HepG2 (cell line): ENCODE results near the gene ANKRD65. TPM values are rescaled to one million over a fixed set of nuclear protein-coding genes. Genes with fewer than 3 reads are reported as not detected.

Experiments used
- DNMT3B ChIP-seq: conservative IDR thresholded peaks from 2 replicates; pipeline ENCODE4 v1.6.1; 2016; ENCODE audit warnings: missing biosample characterization, control low read depth
- EED ChIP-seq: sonication (generic); formaldehyde crosslinking; IDR thresholded peaks from 2 replicates; pipeline ENCODE4 v1.5.0; 2020; ENCODE audit warnings: mild to moderate bottlenecking, missing genetic modification reagents
- FOXC1 ChIP-seq: sonication (generic); formaldehyde crosslinking; IDR thresholded peaks from 2 replicates; pipeline ENCODE4 v1.8.0; 2022; ENCODE audit warnings: mild to moderate bottlenecking, missing genetic modification reagents, borderline replicate concordance
- HNF4G ChIP-seq, 2 experiments: sonication (generic) in 1 of 2; formaldehyde crosslinking in 1 of 2; IDR thresholded peaks; 2 replicates each; pipeline versions ENCODE4 v1.4.0 to v1.6.1; 2011 to 2020; ENCODE audit warnings: borderline replicate concordance in 2 of 2, low read depth in 2 of 2, mild to moderate bottlenecking in 2 of 2, low read length in 1 of 2, missing genetic modification reagents in 1 of 2, moderate library complexity in 1 of 2
- HOXA3 ChIP-seq: sonication (generic); formaldehyde crosslinking; IDR thresholded peaks from 2 replicates; pipeline ENCODE4 v1.5.0; 2020; ENCODE audit warnings: missing genetic modification reagents
- KDM1A ChIP-seq: IDR thresholded peaks from 2 replicates; pipeline ENCODE4 v1.6.1; 2016; ENCODE audit warnings: missing compliant biosample characterization
- NFE2L2 ChIP-seq: fragments of 150-350 bp; IDR thresholded peaks from 2 replicates; pipeline ENCODE4 v1.6.1; 2014; ENCODE audit warnings: low read length
- SMC3 ChIP-seq: IDR thresholded peaks from 2 replicates; pipeline ENCODE4 v1.6.1; 2011; ENCODE audit warnings: low read length, improper control_type of control experiment
- SOX5 ChIP-seq: IDR thresholded peaks from 2 replicates; pipeline ENCODE4 v1.6.1; 2016; ENCODE audit warnings: borderline replicate concordance
- SRSF9 ChIP-seq: fragments of 200-400 bp; formaldehyde crosslinking; IDR thresholded peaks from 2 replicates; pipeline ENCODE4 v1.6.1; 2018; ENCODE audit warnings: borderline replicate concordance, mild to moderate bottlenecking, low read depth, low read length; ENCODE audit not compliant: insufficient read depth, poor library complexity, severe bottlenecking
- ZKSCAN5 ChIP-seq: sonication (generic); formaldehyde crosslinking; IDR thresholded peaks from 2 replicates; pipeline ENCODE4 v1.5.1; 2020; ENCODE audit warnings: mild to moderate bottlenecking, missing genetic modification reagents
- ZNF496 ChIP-seq: sonication (generic); formaldehyde crosslinking; IDR thresholded peaks from 2 replicates; pipeline ENCODE4 v1.8.1; 2023; ENCODE audit warnings: mild to moderate bottlenecking, moderate library complexity, missing genetic modification reagents; ENCODE audit not compliant: insufficient replicate concordance
- ZNF570 ChIP-seq: sonication (generic); formaldehyde crosslinking; IDR thresholded peaks from 2 replicates; pipeline ENCODE4 v1.4.0; 2020; ENCODE audit warnings: mild to moderate bottlenecking, missing genetic modification reagents, borderline replicate concordance
- ZNF790 ChIP-seq: sonication (generic); formaldehyde crosslinking; IDR thresholded peaks from 2 replicates; pipeline ENCODE4 v1.8.0; 2022; ENCODE audit warnings: missing genetic modification reagents, mild to moderate bottlenecking, borderline replicate concordance
- polyA plus RNA-seq, 8 experiments: library from polyadenylated mRNA; depleted of rRNA in 3 of 8; stranded (reverse) in 7 of 8; unstranded in 1 of 8; fragments of >200 nt; fragmentation: Illumina TruSeq in 4 of 8; extraction: Trizol in 4 of 8; gene quantifications; 2 replicates each; pipeline versions ENCODE4 v1.2.1 to v1.2.3, GENCODE V29; 2011 to 2016; ENCODE audit warnings: low read depth in 4 of 8, missing spikeins in 1 of 8, mixed read lengths in 1 of 8; ENCODE audit not compliant: insufficient read depth in 1 of 8
- total RNA-seq, 5 experiments: library from RNA; depleted of rRNA; stranded (reverse); fragments of >200 nt; fragmentation: Illumina TruSeq; extraction: Trizol; gene quantifications; 2 replicates each; pipeline ENCODE4 v1.2.3, GENCODE V29; 2016; ENCODE audit warnings: low read depth in 1 of 5
- TF ChIP-seq, protein P1 (sequence below): IDR thresholded peaks from 2 replicates; pipeline ENCODE4 v1.6.1; 2016; ENCODE audit warnings: low read depth, missing genetic modification reagents, missing compliant biosample characterization
- TF ChIP-seq, protein P2 (sequence below): sonication (generic); formaldehyde crosslinking; IDR thresholded peaks from 2 replicates; pipeline ENCODE4 v1.8.0; 2022; ENCODE audit warnings: mild to moderate bottlenecking, missing genetic modification reagents
- TF ChIP-seq, protein P3 (sequence below): sonication (generic); formaldehyde crosslinking; IDR thresholded peaks from 2 replicates; pipeline ENCODE4 v1.4.0; 2020; ENCODE audit warnings: mild to moderate bottlenecking, missing genetic modification reagents
- TF ChIP-seq, protein P4 (sequence below): sonication (generic); formaldehyde crosslinking; IDR thresholded peaks from 2 replicates; pipeline ENCODE4 v1.8.0; 2022; ENCODE audit warnings: missing genetic modification reagents, mild to moderate bottlenecking, moderate library complexity, borderline replicate concordance
- TF ChIP-seq, protein P5 (sequence below): IDR thresholded peaks from 2 replicates; pipeline ENCODE4 v1.6.1; 2012; ENCODE audit warnings: inconsistent platforms

The ANKRD65 gene
- total and polyA plus RNA-seq, 2 of the 13 experiments (the other 11 are each of a cell fraction or from before 2014, with no cell fraction given), result 12.1 to 30.1 TPM

DNA sequence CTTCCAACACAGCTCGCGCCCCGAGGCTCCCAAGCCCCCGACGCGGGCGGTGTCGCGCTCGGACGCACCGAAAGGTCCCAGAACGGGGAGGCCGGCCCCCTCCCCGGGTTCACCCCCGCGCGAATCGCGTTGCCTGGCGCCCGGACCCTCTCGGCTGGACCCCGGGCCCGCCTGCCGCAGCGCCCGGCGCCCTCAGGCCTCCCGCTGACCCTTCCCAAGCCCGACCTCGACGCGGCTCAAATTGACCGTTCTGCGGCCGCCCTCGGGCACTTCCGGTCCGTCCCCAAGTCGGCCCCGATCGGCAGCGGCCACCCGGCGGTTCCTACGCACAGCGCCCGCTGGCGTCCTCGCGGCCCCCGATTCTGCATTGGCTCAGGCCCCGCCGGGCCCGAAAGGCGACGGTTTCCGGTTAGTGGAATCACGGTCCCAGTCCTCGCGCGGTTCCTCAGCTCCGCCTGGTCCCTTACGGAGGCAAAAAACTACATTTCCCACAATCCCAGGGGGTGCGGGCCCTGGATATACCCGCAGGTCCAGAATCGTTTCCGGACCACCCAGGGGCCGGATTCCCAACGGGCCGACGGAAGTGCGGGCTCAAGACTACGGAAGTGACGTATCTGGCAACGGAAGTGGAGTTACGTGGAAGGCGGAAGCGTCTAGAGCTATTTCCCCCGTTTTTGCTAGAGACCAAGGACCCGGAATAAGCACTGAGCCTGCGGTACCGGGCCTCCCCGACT lies 46.0 kb downstream of the ANKRD65 start, which contains the start of gene AURKAIP1 (continued):
- TF ChIP-seq, protein P1, sequence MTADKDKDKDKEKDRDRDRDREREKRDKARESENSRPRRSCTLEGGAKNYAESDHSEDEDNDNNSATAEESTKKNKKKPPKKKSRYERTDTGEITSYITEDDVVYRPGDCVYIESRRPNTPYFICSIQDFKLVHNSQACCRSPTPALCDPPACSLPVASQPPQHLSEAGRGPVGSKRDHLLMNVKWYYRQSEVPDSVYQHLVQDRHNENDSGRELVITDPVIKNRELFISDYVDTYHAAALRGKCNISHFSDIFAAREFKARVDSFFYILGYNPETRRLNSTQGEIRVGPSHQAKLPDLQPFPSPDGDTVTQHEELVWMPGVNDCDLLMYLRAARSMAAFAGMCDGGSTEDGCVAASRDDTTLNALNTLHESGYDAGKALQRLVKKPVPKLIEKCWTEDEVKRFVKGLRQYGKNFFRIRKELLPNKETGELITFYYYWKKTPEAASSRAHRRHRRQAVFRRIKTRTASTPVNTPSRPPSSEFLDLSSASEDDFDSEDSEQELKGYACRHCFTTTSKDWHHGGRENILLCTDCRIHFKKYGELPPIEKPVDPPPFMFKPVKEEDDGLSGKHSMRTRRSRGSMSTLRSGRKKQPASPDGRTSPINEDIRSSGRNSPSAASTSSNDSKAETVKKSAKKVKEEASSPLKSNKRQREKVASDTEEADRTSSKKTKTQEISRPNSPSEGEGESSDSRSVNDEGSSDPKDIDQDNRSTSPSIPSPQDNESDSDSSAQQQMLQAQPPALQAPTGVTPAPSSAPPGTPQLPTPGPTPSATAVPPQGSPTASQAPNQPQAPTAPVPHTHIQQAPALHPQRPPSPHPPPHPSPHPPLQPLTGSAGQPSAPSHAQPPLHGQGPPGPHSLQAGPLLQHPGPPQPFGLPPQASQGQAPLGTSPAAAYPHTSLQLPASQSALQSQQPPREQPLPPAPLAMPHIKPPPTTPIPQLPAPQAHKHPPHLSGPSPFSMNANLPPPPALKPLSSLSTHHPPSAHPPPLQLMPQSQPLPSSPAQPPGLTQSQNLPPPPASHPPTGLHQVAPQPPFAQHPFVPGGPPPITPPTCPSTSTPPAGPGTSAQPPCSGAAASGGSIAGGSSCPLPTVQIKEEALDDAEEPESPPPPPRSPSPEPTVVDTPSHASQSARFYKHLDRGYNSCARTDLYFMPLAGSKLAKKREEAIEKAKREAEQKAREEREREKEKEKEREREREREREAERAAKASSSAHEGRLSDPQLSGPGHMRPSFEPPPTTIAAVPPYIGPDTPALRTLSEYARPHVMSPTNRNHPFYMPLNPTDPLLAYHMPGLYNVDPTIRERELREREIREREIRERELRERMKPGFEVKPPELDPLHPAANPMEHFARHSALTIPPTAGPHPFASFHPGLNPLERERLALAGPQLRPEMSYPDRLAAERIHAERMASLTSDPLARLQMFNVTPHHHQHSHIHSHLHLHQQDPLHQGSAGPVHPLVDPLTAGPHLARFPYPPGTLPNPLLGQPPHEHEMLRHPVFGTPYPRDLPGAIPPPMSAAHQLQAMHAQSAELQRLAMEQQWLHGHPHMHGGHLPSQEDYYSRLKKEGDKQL, result peak; percentile 40; the same call in 1 of the 2 replicates
- TF ChIP-seq, protein P2, sequence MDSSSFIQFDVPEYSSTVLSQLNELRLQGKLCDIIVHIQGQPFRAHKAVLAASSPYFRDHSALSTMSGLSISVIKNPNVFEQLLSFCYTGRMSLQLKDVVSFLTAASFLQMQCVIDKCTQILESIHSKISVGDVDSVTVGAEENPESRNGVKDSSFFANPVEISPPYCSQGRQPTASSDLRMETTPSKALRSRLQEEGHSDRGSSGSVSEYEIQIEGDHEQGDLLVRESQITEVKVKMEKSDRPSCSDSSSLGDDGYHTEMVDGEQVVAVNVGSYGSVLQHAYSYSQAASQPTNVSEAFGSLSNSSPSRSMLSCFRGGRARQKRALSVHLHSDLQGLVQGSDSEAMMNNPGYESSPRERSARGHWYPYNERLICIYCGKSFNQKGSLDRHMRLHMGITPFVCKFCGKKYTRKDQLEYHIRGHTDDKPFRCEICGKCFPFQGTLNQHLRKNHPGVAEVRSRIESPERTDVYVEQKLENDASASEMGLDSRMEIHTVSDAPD (CRISPR knock-in tag), result no peak; the same call in 1 of the 2 replicates
- 0 out of 2 replicates have a peak, but pooled peaks have one; percentile 24 for TF ChIP-seq HNF4G (IDR thresholded peaks at IDR 0.05; ENCODE audit: borderline replicate concordance, low read depth, low read length)
- TF ChIP-seq HNF4G (CRISPR knock-in tag; IDR thresholded peaks at IDR 0.05; ENCODE audit: borderline replicate concordance, low read depth), result 0 out of 2 replicates have a peak, but pooled peaks have one; percentile 40
- TF ChIP-seq ZKSCAN5 (CRISPR knock-in tag), result no peak
- no peak for TF ChIP-seq NFE2L2
- TF ChIP-seq ZNF570, result no peak
- no peak; the same call in 1 of the 2 replicates for TF ChIP-seq DNMT3B (CRISPR knock-in tag)
- peak; percentile 76; the same call in 1 of the 2 replicates for TF ChIP-seq SOX5 (CRISPR knock-in tag)
- TF ChIP-seq ZNF790, result 0 out of 2 replicates have a peak, but pooled peaks have one; percentile 67
- no peak; the same call in 1 of the 2 replicates for TF ChIP-seq SMC3
- TF ChIP-seq, protein P3, sequence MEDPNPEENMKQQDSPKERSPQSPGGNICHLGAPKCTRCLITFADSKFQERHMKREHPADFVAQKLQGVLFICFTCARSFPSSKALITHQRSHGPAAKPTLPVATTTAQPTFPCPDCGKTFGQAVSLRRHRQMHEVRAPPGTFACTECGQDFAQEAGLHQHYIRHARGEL, result no peak
- TF ChIP-seq FOXC1, result peak; percentile 91; the same call in 1 of the 2 replicates
- TF ChIP-seq, protein P4, sequence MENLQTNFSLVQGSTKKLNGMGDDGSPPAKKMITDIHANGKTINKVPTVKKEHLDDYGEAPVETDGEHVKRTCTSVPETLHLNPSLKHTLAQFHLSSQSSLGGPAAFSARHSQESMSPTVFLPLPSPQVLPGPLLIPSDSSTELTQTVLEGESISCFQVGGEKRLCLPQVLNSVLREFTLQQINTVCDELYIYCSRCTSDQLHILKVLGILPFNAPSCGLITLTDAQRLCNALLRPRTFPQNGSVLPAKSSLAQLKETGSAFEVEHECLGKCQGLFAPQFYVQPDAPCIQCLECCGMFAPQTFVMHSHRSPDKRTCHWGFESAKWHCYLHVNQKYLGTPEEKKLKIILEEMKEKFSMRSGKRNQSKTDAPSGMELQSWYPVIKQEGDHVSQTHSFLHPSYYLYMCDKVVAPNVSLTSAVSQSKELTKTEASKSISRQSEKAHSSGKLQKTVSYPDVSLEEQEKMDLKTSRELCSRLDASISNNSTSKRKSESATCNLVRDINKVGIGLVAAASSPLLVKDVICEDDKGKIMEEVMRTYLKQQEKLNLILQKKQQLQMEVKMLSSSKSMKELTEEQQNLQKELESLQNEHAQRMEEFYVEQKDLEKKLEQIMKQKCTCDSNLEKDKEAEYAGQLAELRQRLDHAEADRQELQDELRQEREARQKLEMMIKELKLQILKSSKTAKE (CRISPR knock-in tag), result no peak
- peak; percentile 91 for TF ChIP-seq HOXA3
- peak; percentile 92; the same call in 1 of the 2 replicates for TF ChIP-seq EED (CRISPR knock-in tag)
- TF ChIP-seq, protein P5, sequence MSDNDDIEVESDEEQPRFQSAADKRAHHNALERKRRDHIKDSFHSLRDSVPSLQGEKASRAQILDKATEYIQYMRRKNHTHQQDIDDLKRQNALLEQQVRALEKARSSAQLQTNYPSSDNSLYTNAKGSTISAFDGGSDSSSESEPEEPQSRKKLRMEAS, result peak; percentile 84
- no peak for TF ChIP-seq ZNF496 (CRISPR knock-in tag)
- no peak; the same call in 1 of the 2 replicates for TF ChIP-seq KDM1A (CRISPR knock-in tag)
- no peak for TF ChIP-seq SRSF9
